HepG2 (cell line): ENCODE results near the gene CAPN9. TPM values are rescaled to one million over a fixed set of nuclear protein-coding genes. Genes with fewer than 3 reads are reported as not detected.

Experiments
- ARHGAP35 ChIP-seq: sonication (generic); formaldehyde crosslinking; IDR thresholded peaks from 2 replicates; pipeline ENCODE4 v1.9.0; 2022; ENCODE audit warnings: mild to moderate bottlenecking, inconsistent platforms, moderate library complexity, missing genetic modification reagents, borderline replicate concordance
- E2F5 ChIP-seq: sonication (generic); formaldehyde crosslinking; conservative IDR thresholded peaks from 2 replicates; pipeline ENCODE4 v1.4.0; 2020; ENCODE audit warnings: missing genetic modification reagents
- ETV5 ChIP-seq: IDR thresholded peaks from 2 replicates; pipeline ENCODE4 v1.6.1; 2018; ENCODE audit warnings: missing biosample characterization, missing genetic modification reagents, inconsistent platforms, borderline replicate concordance
- HIC2 ChIP-seq: sonication (generic); formaldehyde crosslinking; IDR thresholded peaks from 2 replicates; pipeline ENCODE4 v1.9.0; 2022; ENCODE audit warnings: low read depth, missing genetic modification reagents
- KAT8 ChIP-seq: IDR thresholded peaks from 2 replicates; pipeline ENCODE4 v1.6.1; 2016; ENCODE audit warnings: missing genetic modification reagents, missing compliant biosample characterization
- KIAA2018 ChIP-seq: sonication (generic); formaldehyde crosslinking; IDR thresholded peaks from 2 replicates; pipeline ENCODE4 v1.5.0; 2020; ENCODE audit warnings: mild to moderate bottlenecking, missing genetic modification reagents, borderline replicate concordance
- MTA1 ChIP-seq: sonication (generic); formaldehyde crosslinking; IDR thresholded peaks from 2 replicates; pipeline ENCODE4 v1.4.0; 2020; ENCODE audit warnings: missing genetic modification reagents, mild to moderate bottlenecking, borderline replicate concordance
- MTF2 ChIP-seq: sonication (generic); formaldehyde crosslinking; IDR thresholded peaks from 2 replicates; pipeline ENCODE4 v1.5.0; 2020; ENCODE audit warnings: missing genetic modification reagents, borderline replicate concordance
- NFAT5 ChIP-seq: sonication (generic); formaldehyde crosslinking; IDR thresholded peaks from 2 replicates; pipeline ENCODE4 v1.4.0; 2020; ENCODE audit warnings: missing genetic modification reagents
- NR2C2 ChIP-seq: sonication (generic); formaldehyde crosslinking; IDR thresholded peaks from 2 replicates; pipeline ENCODE4 v1.4.0; 2020; ENCODE audit warnings: missing genetic modification reagents, mild to moderate bottlenecking, moderate library complexity, borderline replicate concordance
- ZSCAN31 ChIP-seq: sonication (generic); formaldehyde crosslinking; IDR thresholded peaks from 2 replicates; pipeline ENCODE4 v1.5.0; 2020; ENCODE audit warnings: low read depth, mild to moderate bottlenecking, missing genetic modification reagents
- polyA plus RNA-seq, 8 experiments: library from polyadenylated mRNA; depleted of rRNA in 3 of 8; stranded (reverse) in 7 of 8; unstranded in 1 of 8; fragments of >200 nt; fragmentation: Illumina TruSeq in 4 of 8; extraction: Trizol in 4 of 8; gene quantifications; 2 replicates each; pipeline versions ENCODE4 v1.2.1 to v1.2.3, GENCODE V29; 2011 to 2016; ENCODE audit warnings: low read depth in 4 of 8, missing spikeins in 1 of 8, mixed read lengths in 1 of 8; ENCODE audit not compliant: insufficient read depth in 1 of 8
- total RNA-seq, 5 experiments: library from RNA; depleted of rRNA; stranded (reverse); fragments of >200 nt; fragmentation: Illumina TruSeq; extraction: Trizol; gene quantifications; 2 replicates each; pipeline ENCODE4 v1.2.3, GENCODE V29; 2016; ENCODE audit warnings: low read depth in 1 of 5

The CAPN9 gene
- total and polyA plus RNA-seq, 2 of the 13 experiments (the other 11 are each of a cell fraction or from before 2014, with no cell fraction given), result 0.04 to 0.31 TPM

DNA sequence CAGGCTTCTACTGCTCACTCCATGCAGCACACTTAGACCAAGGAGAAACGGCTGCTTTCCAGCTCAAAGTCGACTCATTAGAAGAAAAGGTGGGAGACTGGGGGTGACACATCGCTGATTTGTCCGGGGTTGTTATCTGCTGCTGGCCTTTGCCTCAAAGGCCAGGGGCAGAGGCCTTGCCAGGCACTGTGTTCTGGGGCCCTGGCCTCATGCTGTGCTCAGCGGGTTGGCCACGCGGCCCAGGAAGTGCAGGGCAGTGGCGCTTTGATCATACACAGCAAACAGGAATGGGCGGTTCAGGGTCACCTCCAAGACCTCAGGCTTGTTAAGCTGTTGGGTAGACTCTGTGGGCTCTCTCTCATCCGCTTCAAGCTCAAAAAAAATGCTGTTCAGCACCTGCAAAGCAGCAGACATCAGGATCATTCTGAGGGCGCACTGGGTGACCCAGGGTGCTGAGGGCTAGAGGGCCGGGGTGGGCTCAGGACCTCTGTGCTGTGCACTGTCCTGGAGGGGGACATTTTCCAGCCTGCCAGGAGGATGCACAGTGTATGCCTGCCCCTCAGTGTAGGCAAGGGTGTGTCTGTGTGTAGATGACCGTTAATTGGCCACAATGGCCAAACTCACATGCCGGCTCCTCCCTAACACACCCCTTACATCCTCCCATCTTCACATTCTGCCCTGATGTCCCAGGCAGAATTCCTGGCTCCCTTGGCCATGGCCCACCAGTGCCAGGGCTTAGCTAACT is 44.1 kb upstream of the CAPN9 start (continued):
- no peak for TF ChIP-seq E2F5 (CRISPR knock-in tag)
- TF ChIP-seq KIAA2018 (CRISPR knock-in tag), result no peak
- TF ChIP-seq NFAT5 (CRISPR knock-in tag), result peak; percentile 88
- no peak; the same call in 1 of the 2 replicates for TF ChIP-seq ARHGAP35 (CRISPR knock-in tag)
- TF ChIP-seq ZSCAN31 (CRISPR knock-in tag), result peak; percentile 49; the same call in 1 of the 2 replicates
- no peak for TF ChIP-seq MTF2 (CRISPR knock-in tag)
- TF ChIP-seq KAT8 (CRISPR knock-in tag), result peak; percentile 80
- TF ChIP-seq ETV5 (CRISPR knock-in tag), result peak; percentile 99
- TF ChIP-seq MTA1, result peak; percentile 98; the same call in 1 of the 2 replicates
- peak; percentile 88 for TF ChIP-seq NR2C2 (CRISPR knock-in tag)
- TF ChIP-seq HIC2, result peak; percentile 98
